Amniotic stem cell (primary cell): ENCODE measurements around the gene OR6N1.

Source experiments
- DNase-seq: peaks from one replicate; lab custom pipeline; 2025; lab: John Stamatoyannopoulos, UW

Gene OR6N1

GRCh38 chr1:158771950-158772866 lies at the start of gene OR6N1:
TSS of gene OR6N1 (minus strand) at chr1:158772195. CDS start at chr1:158766682, 5,513 bp downstream.
- no peak for DNase-seq

DNA sequence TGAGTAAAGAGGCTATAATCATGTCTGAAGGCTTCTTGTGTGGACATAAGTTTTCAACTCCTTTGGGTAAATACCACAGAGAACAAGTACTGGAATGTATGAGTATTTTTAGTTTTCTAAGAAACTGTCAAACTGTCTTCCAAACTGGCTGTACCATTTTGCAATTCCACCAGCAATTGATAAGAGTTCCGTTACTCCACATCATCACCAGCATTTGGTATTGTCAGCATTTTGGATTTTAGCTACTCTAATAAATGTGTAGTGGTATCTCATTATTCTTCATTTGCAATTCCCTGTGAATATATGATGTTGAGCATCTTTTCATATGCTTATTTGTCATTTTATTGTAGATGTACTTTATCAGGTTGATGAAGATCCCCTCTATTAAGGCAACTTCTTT lies 49.7 kb upstream of the OR6N1 start:
- no peak for DNase-seq

DNA sequence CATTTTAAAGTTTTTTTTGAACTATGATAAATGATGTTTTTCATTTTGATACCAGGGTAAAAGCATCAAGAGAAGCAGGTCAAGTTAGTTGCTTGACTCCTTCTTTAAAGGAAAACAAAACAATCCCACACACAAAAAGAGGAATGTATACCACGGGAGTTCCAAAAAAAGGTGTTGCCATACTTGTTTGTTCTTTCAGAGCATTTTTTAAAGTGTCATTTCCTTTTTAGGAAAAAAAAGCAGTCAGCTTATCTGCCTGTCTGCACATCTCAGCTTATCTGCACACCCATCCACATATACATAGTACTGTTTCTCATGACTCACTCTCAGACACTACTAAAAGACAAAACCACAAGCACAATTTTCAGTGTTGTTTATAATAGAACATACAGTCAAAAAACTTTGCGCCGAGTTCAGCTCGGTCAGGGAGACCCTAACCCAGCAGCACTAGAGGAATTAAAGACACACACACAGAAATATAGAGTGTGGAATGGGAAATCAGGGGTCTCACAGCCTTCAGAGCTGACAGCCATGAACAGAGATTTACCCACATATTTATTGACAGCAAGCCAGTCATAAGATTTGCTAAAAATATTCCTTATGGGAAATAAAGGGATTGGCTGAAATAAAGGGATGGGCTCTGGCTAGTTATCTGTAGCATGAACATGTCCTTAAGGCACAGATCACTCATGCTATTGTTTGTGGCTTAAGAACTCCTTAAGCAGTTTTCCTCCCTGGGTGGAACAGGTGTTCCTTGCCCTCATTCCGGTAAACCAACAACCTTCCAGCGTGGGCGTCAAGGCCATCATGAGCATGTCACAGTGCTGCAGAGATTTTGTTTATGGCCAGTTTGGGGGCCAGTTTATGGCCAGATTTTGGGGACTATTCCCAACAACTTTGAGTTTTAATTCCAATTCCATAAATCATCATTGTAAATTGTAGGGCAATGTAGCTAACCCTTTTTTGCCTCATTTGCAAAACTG lies 47.8 kb upstream of the OR6N1 start:
- no peak for DNase-seq

GRCh38 chr1:158818975-158819431 lies 47.0 kb upstream of the OR6N1 start:
- no peak for DNase-seq

DNA sequence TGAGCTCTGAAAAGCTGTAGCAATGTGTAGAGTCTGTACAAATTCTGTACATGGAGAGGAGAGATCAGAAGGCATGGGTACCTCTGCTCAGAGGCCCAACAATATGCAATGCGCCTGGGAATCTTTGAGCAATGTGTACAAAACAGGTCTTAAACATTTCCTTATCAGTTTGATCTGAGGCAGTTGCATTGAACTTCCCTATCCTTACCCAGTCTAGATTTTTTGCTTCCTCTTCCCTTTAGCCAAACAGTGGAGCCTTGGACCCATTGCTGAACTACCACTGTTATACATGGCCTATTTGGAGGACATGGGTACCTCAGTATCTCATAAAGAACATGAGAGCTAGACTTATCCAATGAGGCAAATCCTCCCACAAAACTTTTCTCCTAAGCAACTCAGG lies 46.6 kb upstream of the OR6N1 start:
- no peak for DNase-seq

DNA sequence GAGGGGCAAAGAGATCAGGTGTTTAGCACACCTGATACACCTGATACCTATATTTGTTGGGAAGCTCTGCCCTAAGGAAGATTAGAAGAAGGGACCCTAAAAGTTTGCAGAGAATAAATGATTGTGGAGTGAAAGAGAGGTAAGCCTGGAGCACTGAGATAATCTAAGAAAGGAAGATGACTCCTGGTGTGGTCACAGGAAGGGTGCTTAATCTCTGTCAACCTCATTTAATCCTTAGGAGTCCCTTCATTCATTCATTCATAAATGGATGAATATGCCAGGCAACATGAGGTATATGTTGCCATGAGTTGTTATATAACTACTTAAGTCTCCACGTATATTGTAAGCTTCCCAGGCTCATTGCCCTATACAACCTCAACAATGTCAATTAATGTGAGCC lies 43.0 kb upstream of the OR6N1 start:
- DNase-seq: no peak

- DNase-seq: no peak
Measured at GRCh38 chr1:158813164-158813563, 41.2 kb upstream of the OR6N1 start.

GRCh38 chr1:158812336-158812735 lies 40.3 kb upstream of the OR6N1 start:
- DNase-seq: no peak

- no peak for DNase-seq
Measured at GRCh38 chr1:158810311-158810710, 38.3 kb upstream of the OR6N1 start.

DNA sequence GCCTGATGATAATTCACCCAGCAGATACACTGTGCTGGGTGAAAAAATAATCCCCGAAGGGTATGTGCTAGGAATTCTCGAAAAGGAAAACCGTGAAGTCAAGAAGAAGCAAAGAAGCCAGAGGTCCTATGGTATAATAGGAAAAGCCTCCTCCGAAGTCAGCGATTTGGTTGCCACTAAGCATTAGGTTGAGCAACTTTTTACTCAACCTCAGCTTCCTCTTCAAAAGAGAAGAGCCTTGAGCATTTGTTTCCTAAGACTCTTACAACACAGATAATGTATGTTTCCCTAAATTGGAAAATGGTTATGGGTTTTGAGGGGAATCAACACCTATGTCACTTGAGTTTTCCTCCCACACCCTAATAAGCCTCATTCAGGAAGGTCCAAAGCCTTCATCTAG lies 37.9 kb upstream of the OR6N1 start:
- no peak for DNase-seq

DNA sequence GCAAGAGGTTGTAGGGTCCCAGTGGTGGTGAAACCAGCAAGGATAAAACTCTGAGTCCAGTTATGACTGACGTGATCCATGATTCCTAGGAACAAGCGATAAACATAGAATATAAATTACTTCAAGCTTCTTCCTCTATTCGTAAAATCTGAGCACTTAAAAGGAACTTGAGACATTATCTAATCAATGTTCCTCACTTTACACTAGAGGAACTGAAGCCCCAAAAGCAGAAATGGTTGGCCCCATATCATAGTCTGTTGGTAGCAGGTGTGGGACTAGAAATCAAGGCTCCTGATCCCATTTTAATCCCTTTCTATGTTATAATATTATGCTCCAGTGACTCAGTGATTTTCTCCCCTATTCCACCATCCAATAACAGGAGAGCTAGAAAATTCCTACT lies 37.3 kb upstream of the OR6N1 start:
- DNase-seq: no peak

DNA sequence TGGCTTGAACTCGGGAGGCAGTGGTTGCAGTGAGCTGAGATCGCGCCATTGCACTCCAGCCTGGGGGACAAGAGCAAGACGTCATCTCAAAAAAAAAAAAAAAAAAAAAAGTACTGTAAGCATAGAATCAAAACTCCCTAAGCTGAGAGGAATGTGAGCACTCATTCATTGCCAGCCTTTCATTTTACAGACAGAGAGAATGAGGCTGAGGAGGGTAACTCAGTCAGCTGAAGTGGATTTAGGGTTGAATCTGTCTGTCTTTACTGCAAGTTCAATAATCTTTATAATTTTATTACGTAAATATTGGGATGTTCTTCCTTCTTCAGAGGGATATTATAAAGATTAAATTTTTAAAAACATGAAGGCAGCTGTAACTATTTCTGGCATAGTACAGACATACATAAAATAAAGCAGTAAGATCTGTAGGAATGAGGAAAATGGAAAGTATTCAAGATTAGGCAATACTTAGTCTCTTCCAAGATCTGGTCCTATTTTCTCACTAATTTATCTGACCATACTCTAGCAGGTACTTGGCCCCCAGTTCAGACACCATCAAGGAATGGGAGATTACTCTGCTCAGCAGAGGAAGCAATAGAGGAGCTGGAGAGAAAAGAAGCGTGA lies 35.0 kb upstream of the OR6N1 start:
- DNase-seq: no peak

- DNase-seq: no peak
Measured at GRCh38 chr1:158803678-158804077, 31.7 kb upstream of the OR6N1 start.

DNA sequence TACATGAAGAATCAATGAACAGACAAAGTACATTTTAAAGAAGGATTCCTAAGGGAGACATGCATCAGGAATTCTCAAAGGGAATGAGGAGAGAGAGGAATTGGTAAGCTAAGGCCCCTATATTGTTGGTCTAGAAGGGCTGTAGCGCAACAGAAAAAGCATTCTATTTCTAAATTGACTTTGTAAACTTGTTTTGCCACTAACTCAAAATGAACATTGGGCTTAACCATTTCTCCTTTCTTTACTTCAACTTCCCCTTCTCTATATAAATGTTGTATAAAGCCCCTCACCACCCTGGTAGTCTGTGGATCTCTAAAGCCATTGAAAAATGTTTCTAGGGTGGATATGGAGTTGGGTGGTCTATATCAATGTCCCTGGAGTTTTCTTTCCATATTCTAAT lies 29.4 kb upstream of the OR6N1 start:
- DNase-seq: no peak

GRCh38 chr1:158800526-158800925 lies 28.5 kb upstream of the OR6N1 start:
- no peak for DNase-seq

GRCh38 chr1:158799689-158800088 lies 27.7 kb upstream of the OR6N1 start:
- DNase-seq: no peak

DNA sequence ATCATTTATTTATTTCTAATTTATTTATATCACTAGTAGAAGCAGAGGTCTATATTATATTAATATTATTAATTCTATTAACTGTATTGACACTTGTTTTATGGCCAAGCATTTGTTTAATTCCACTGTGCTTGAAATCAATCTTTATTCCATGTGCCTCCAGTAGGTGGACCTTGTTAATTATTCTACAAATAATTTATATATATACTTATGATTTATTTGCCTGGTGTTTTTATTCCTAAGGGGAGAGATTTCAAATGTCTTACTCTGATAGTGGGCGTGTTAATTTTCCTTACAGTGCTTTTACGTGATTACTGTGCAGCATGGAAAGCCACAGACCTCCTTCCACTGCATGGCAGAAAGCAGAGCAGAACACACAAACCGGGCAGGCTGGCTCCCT lies 26.5 kb upstream of the OR6N1 start:
- no peak for DNase-seq

GRCh38 chr1:158794247-158794646 lies 22.3 kb upstream of the OR6N1 start:
- no peak for DNase-seq

- no peak for DNase-seq
Measured at GRCh38 chr1:158793604-158794003, 21.6 kb upstream of the OR6N1 start.

DNA sequence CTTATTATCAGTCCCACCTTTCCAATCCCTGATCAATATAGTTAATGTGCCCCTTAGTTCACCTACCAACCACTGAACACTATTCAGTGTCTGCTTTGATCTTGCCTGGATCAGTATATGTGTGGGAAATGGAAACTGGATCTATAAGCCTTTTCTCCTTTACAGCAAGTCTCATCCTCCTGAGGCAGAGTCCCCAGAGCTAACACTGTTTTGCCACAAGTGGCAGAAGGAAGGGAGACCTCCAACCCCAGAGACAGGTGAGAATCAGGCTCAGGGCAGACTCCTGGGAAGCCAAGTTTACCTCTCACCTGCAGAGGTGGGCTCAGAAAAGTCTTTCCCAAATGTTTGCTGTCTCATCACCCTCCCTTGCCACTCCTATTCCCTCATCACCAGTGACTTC lies 9.1 kb upstream of the OR6N1 start, which contains the start of gene OR6N2:
OR6N2 (minus strand) TSS at position 101 of the 400 bp plus-strand sequence. CDS start 3,569 bp downstream, outside the sequence.
- DNase-seq: no peak

DNA sequence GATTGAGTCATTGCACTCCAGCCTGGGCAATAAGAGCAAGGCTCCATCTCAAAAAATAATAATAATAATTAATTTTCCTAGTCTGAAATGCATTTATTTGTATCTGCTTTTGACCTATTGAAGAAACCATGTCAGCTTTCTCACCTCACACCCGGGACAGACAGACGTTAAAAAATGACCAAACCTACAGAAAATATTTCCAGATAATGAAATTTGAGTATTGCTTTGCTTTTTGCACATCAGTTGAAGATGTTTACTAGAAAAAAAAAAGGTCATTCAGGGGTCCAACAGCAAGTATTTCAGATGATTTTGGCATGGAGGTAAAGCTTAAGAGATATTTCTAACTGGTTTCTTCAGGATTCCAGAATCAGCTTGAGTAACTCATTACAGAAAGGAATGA lies 17.6 kb downstream of the OR6N1 start, which contains the start of gene OR6K6:
OR6K6 (plus strand) TSS at position 301 of the 400 bp plus-strand sequence. CDS start 168 bp downstream, outside the sequence.
- no peak for DNase-seq

- DNase-seq: no peak
Measured at GRCh38 chr1:158752155-158752712, 19.8 kb downstream of the OR6N1 start.
